ENCODE results near the gene RNF152.

- TF ChIP-seq CTCF (IDR thresholded peaks at IDR 0.05; ENCODE audit: low read depth, low read length, poor library complexity, severe bottlenecking) (no peak), EZH2phosphoT487 (IDR thresholded peaks at IDR 0.05; ENCODE audit: borderline replicate concordance, low read length) (no peak)
Measured at GRCh38 chr18:61815885-61816470, 76.8 kb downstream of the RNF152 start.

Measured in DOHH2 (cell line).